Smooth muscle cell (in vitro differentiated cells): ENCODE data around the gene RSPH4A. TPM values are rescaled to one million over a fixed set of nuclear protein-coding genes. Genes with fewer than 3 reads are reported as not detected.
"Not testable (repeated sequence)": the region's sequence is repeated elsewhere in the genome, so short reads cannot be mapped to it uniquely, and the experiment has no call there.

Source experiments
- DNase-seq: peaks from one replicate; lab custom pipeline; 2025; ENCODE audit not compliant: unreplicated experiment; lab: John Stamatoyannopoulos, UW
- H2AFZ ChIP-seq: fragments of 200-600 bp; sonication (generic); 2 replicates; pipeline ENCODE4 v1.6.0; 2016; ENCODE audit warnings: antibody characterized with exemption, low read depth, mild to moderate bottlenecking
- H3F3A ChIP-seq: fragments of 200-600 bp; sonication (generic); 2 replicates; pipeline ENCODE4 v1.6.0; 2017; ENCODE audit warnings: antibody characterized with exemption, low read depth
- H3K27ac ChIP-seq: fragments of 200-600 bp; sonication (generic); 2 replicates; pipeline ENCODE4 v1.5.1; 2016; ENCODE audit warnings: low read depth, mild to moderate bottlenecking
- H3K27me3 ChIP-seq: fragments of 200-600 bp; sonication (generic); 2 replicates; pipeline ENCODE4 v1.6.1; 2016; ENCODE audit warnings: low read depth, mild to moderate bottlenecking
- H3K36me3 ChIP-seq: fragments of 200-600 bp; sonication (generic); 2 replicates; pipeline ENCODE4 v1.5.1; 2016; ENCODE audit warnings: low read depth
- H3K4me1 ChIP-seq: fragments of 200-600 bp; sonication (generic); 2 replicates; pipeline ENCODE4 v1.5.1; 2016; ENCODE audit warnings: low read depth
- H3K4me2 ChIP-seq: fragments of 200-600 bp; sonication (generic); 2 replicates; pipeline ENCODE4 v1.6.0; 2016; ENCODE audit warnings: mild to moderate bottlenecking
- H3K4me3 ChIP-seq: fragments of 200-600 bp; sonication (generic); 2 replicates; pipeline ENCODE4 v1.5.1; 2016; ENCODE audit warnings: mild to moderate bottlenecking
- H3K79me2 ChIP-seq: fragments of 200-600 bp; sonication (generic); 2 replicates; pipeline ENCODE4 v1.6.0; 2016; ENCODE audit warnings: low read depth, mild to moderate bottlenecking
- H3K9ac ChIP-seq: fragments of 200-600 bp; sonication (generic); 2 replicates; pipeline ENCODE4 v1.6.0; 2016; ENCODE audit warnings: low read depth
- H3K9me3 ChIP-seq: fragments of 200-600 bp; sonication (generic); replicated peaks from 2 replicates; pipeline ENCODE4 v1.5.1; 2016; ENCODE audit warnings: low read depth
- H4K20me1 ChIP-seq: fragments of 200-600 bp; sonication (generic); 2 replicates; pipeline ENCODE4 v1.6.0; 2016; ENCODE audit warnings: low read depth
- CTCF ChIP-seq: fragments of 200-600 bp; sonication (generic); IDR thresholded peaks from 2 replicates; pipeline ENCODE4 v1.5.1; 2017; ENCODE audit warnings: borderline replicate concordance, mild to moderate bottlenecking, antibody characterized with exemption; ENCODE audit not compliant: insufficient read depth, poor library complexity, severe bottlenecking
- whole genome bisulfite sequencing: methylation state at CpG from one replicate; pipeline ENCODE4 v1.1.7; 2016; ENCODE audit warnings: low lambda C conversion rate; 5-methylcytosine and 5-hydroxymethylcytosine counted together
- polyA plus RNA-seq: library from polyadenylated mRNA; unstranded; fragments of >200 nt; fragmentation: Nextera tagmentation; extraction: Ambion mirVana; gene quantifications from 2 replicates; pipeline ENCODE4 v1.2.1, GENCODE V29; 2016
- total RNA-seq: library from RNA; depleted of rRNA; stranded (reverse); fragments of >200 nt; gene quantifications from 2 replicates; pipeline ENCODE4 v1.2.3, GENCODE V29; 2014

The RSPH4A gene
- total and polyA plus RNA-seq, 2 experiments from 2014 or later = 0.22 TPM; not detected in 1

DNA sequence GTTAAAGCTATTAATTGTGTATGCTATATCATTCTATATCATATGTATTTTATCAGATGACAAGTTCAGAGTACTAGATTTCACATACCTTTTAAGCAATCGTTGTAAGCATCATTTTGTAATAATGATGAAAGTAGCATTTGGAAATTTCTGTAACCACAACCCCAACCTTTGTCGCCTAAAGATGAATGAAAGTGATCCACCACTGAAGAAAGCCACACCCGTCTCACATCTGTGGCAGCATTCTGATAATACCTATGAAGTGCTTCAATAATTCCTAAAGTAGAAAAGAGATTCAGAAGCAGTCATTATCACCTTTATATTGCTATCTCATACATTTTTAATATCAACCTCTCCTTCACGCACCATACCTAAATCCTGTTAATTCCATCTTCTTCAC is 35.6 kb downstream of the RSPH4A start:
- Histone ChIP-seq H3K27me3 (no peaks in the 10 kb centered on the region), H3F3A (no peaks in the 10 kb centered on the region), H3K9me3 (no peaks in the 10 kb centered on the region), H4K20me1 (peaks cover 4% of the 10 kb centered on the region), H3K27ac (no peak overlapping the region), H3K4me3 (no peak overlapping the region), H3K36me3 (peaks cover 35% of the 10 kb centered on the region), H3K4me2 (no peak overlapping the region), H3K4me1 (no peaks in the 10 kb centered on the region), H3K79me2 (no peaks in the 10 kb centered on the region), H3K9ac (no peak overlapping the region), H2AFZ (no peak overlapping the region)
- TF ChIP-seq CTCF = no peak
- 93% methylated on average over 4 of the region's 4 CpGs for WGBS
- no peak for DNase-seq

DNA sequence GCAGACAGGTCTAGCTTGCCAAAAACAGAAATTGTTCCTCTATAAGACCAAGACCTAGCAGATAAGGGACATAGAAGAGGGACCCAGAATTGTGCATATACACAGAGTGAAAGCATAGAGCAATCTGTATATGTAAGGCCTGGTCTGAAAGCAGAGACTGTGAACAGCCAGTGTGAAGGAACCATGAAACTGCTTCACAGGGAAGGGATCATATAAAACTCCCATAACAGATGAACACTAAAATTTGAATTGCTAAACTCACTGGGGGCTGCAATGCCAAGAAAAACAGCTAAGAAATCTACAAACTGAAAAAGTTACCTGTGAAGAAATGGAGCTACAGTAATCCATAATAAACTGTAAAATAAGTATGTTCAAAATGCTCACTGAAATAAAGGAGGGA is 45.3 kb downstream of the RSPH4A start:
- Histone ChIP-seq H3K4me1 (peaks cover 8% of the 10 kb centered on the region), H3K4me2 (no peak overlapping the region), H3K9me3 (no peaks in the 10 kb centered on the region), H3K79me2 (peaks cover 64% of the 10 kb centered on the region), H4K20me1 (peaks cover 57% of the 10 kb centered on the region), H3K36me3 (peaks cover 9% of the 10 kb centered on the region), H3K4me3 (no peak overlapping the region), H3K9ac (no peak overlapping the region), H3F3A (no peaks in the 10 kb centered on the region), H3K27ac (no peak overlapping the region), H3K27me3 (no peaks in the 10 kb centered on the region), H2AFZ (no peak overlapping the region)
- TF ChIP-seq CTCF = no peak
- no peak for DNase-seq

DNA sequence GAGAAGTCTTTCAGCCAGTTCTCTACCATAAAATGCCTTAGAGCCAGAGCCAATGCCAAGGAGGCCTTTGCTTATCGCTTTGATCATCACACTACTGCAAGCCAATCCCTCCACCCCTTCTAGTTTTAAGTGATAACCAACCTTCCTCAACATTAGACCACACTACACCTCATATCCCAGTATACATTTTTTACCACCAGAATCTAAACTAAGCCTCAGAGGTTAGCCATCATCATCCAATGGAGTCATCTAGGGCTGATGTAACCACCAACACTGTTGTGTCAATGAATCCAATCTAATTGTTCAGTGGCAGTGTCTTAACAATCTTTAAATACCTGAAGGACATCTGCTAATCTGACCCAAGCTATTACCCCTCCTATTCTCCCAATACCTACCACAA is 45.9 kb downstream of the RSPH4A start:
- Histone ChIP-seq H3K4me3 (no peak overlapping the region), H2AFZ (no peak overlapping the region), H4K20me1 (peaks cover 57% of the 10 kb centered on the region), H3K27me3 (no peaks in the 10 kb centered on the region), H3K27ac (no peak overlapping the region), H3K79me2 (peaks cover 70% of the 10 kb centered on the region), H3K9me3 (no peaks in the 10 kb centered on the region), H3F3A (no peaks in the 10 kb centered on the region), H3K9ac (no peak overlapping the region), H3K36me3 (peaks cover 3% of the 10 kb centered on the region), H3K4me2 (no peak overlapping the region), H3K4me1 (peaks cover 15% of the 10 kb centered on the region)
- no peak for DNase-seq
- no peak for TF ChIP-seq CTCF
- WGBS = 100% methylated on average over 1 of the region's 1 CpG

DNA sequence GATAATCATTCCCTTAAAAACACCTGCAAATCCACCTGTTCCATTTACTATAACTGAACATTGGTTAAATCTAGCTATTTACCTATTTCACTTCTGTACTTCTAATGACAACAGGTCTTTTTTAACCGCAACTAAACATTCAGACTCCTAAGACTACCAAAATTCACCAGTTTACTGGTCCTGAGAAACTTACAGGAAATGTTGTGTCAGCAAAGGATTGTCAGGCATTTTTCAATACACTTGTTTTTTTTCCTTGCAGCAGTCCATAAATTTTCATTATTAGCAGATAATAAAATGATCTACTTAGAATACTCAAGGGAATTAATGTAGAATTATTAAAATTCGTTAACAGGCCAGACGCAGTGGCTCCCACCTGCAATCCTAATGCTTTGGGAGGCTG is 47.0 kb downstream of the RSPH4A start:
- H4K20me1 ChIP-seq = peaks cover 57% of the 10 kb centered on the region
- WGBS = 97% methylated on average over 3 of the region's 3 CpGs
- no peaks in the 10 kb centered on the region for H3K27me3 ChIP-seq
- H3K79me2 ChIP-seq = peaks cover 81% of the 10 kb centered on the region
- H3K4me1 ChIP-seq = peaks cover 23% of the 10 kb centered on the region
- H3K9ac ChIP-seq = no peak overlapping the region
- no peak overlapping the region for H3K4me3 ChIP-seq
- DNase-seq = no peak
- H3K36me3 ChIP-seq = no peaks in the 10 kb centered on the region
- TF ChIP-seq CTCF = no peak
- H3K4me2 ChIP-seq = no peak overlapping the region
- H2AFZ ChIP-seq = no peak overlapping the region
- no peaks in the 10 kb centered on the region for H3F3A ChIP-seq
- no peak overlapping the region for H3K27ac ChIP-seq
- H3K9me3 ChIP-seq = no peaks in the 10 kb centered on the region

DNA sequence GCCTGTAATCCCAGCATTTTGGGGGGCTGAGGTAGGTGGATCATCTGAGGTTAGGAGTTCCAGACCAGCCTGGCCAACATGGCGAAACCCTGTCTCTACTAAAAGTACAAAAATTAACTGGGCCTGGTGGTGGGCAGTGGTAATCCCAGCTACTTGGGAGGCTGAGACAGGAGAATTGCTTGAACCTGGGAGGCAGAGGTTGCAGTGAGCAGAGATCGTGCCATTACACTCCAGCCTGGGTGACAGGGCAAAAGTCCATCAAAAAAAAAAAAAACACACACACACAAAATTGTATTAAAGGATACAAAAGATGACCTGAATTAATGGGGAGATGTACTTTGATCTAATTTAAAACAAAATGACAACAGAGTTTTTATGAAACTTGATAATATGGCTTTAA is 47.9 kb downstream of the RSPH4A start:
- H3K4me2 ChIP-seq, H3K9me3 ChIP-seq, H3K27me3 ChIP-seq, H3K27ac ChIP-seq, H3K36me3 ChIP-seq, H3K4me3 ChIP-seq, H3K9ac ChIP-seq, DNase-seq, H2AFZ ChIP-seq, H3F3A ChIP-seq: not testable (repeated sequence)
- 94% methylated on average over 2 of the region's 2 CpGs for WGBS
- Histone ChIP-seq H4K20me1 (peaks cover 57% of the 10 kb centered on the region), H3K79me2 (peaks cover 84% of the 10 kb centered on the region), H3K4me1 (peaks cover 23% of the 10 kb centered on the region)
